GM12878 (cell line): Measurements from ENCODE around the gene PDZD2. TPM values are rescaled to one million over a fixed set of nuclear protein-coding genes. Genes with fewer than 3 reads are reported as not detected.

Experiments
- ATAC-seq: fragments of 200-7000 bp; cut with Tn5 transposase; 3 replicates; pipeline ENCODE4 v1.9.1; 2020; ENCODE audit warnings: mild to moderate bottlenecking, moderate library complexity
- BruUV-seq: library from RNA; stranded (reverse); fragments of 400-500 nt; replicated peaks from 2 replicates; lab custom pipeline; 2021; lab: Mats Ljungman, UMichigan
- CTCF ChIA-PET: fragments of 300-600 bp; sonication (Branson Sonifier 250); formaldehyde crosslinking; extraction: SDS; loops from one replicate; lab custom pipeline; 2021; ENCODE audit warnings: inconsistent platforms; lab: Yijun Ruan, JAX
- POLR2A ChIA-PET: fragments of 350-600 bp; formaldehyde crosslinking; extraction: SDS; loops from one replicate; lab custom pipeline; 2021; ENCODE audit warnings: inconsistent platforms; lab: Charles Lee
- RAD21 ChIA-PET: fragments of 300-600 bp; sonication (Branson Sonifier 250); formaldehyde crosslinking; loops from one replicate; lab custom pipeline; 2023; ENCODE audit warnings: antibody characterized with exemption; ENCODE audit not compliant: unreplicated experiment; lab: Charles Lee
- SMC1A ChIA-PET: fragments of 300-600 bp; sonication (Branson Sonifier 250); formaldehyde crosslinking; loops from one replicate; lab custom pipeline; 2023; ENCODE audit not compliant: unreplicated experiment, uncharacterized antibody; lab: Charles Lee
- DNase-seq: peaks from one replicate; pipeline ENCODE4 v3.0.0-alpha.2; 2011; ENCODE audit warnings: low read depth, low spot score
- FAIRE-seq: peaks from 3 replicates; lab custom pipeline; 2011; peaks lifted over from hg19 to GRCh38; lab: Jason Lieb, UNC
- H2AFZ ChIP-seq: 2 replicates; pipeline ENCODE4 v1.6.0; 2011; ENCODE audit warnings: low read depth, low read length, control low read depth; ENCODE audit not compliant: control insufficient read depth
- H3K27ac ChIP-seq: 2 replicates; pipeline ENCODE4 v1.5.1; 2011; ENCODE audit warnings: control low read depth; ENCODE audit not compliant: control insufficient read depth, insufficient read depth
- H3K27me3 ChIP-seq, 2 experiments: replicated peaks in 1 of 2; 2 replicates each; pipeline versions ENCODE4 v1.6.0 to v1.6.1; 2011; ENCODE audit warnings: low read length in 1 of 2; ENCODE audit not compliant: control insufficient read depth in 2 of 2, insufficient read depth in 2 of 2
- H3K36me3 ChIP-seq, 2 experiments: 2 replicates each; pipeline ENCODE4 v1.5.1; 2011; ENCODE audit warnings: low read length in 1 of 2; ENCODE audit not compliant: control insufficient read depth in 2 of 2, insufficient read depth in 2 of 2
- H3K4me1 ChIP-seq: 2 replicates; pipeline ENCODE4 v1.6.1; 2011; ENCODE audit warnings: mild to moderate bottlenecking, low read length, moderate library complexity, mixed read lengths; ENCODE audit not compliant: control insufficient read depth, insufficient read depth
- H3K4me2 ChIP-seq: 2 replicates; pipeline ENCODE4 v1.6.0; 2011; ENCODE audit warnings: control low read depth; ENCODE audit not compliant: control insufficient read depth, insufficient read depth
- H3K4me3 ChIP-seq: fragments of 200-600 bp; sonication (generic); 2 replicates; pipeline ENCODE4 v1.5.1; 2016
- H3K79me2 ChIP-seq: 2 replicates; pipeline ENCODE4 v1.6.0; 2011; ENCODE audit warnings: low read length; ENCODE audit not compliant: control insufficient read depth, insufficient read depth
- H3K9ac ChIP-seq: 2 replicates; pipeline ENCODE4 v1.8.0; 2011; ENCODE audit warnings: low read length, control low read depth, mixed read lengths; ENCODE audit not compliant: control insufficient read depth, insufficient read depth
- H3K9me3 ChIP-seq: replicated peaks from 3 replicates; pipeline ENCODE4 v1.5.1; 2011; ENCODE audit warnings: mild to moderate bottlenecking, low read length; ENCODE audit not compliant: control insufficient read depth, insufficient read depth
- H4K20me1 ChIP-seq: 2 replicates; pipeline ENCODE4 v1.6.0; 2011; ENCODE audit not compliant: control insufficient read depth, insufficient read depth
- ATF2 ChIP-seq: IDR thresholded peaks from 2 replicates; pipeline ENCODE4 v1.6.1; 2012; ENCODE audit warnings: low read length, inconsistent platforms
- ATF7 ChIP-seq: fragments of 450-650 bp; IDR thresholded peaks from 2 replicates; pipeline ENCODE4 v1.6.1; 2016; ENCODE audit warnings: low read depth, mild to moderate bottlenecking
- CREB1 ChIP-seq: IDR thresholded peaks from 2 replicates; pipeline ENCODE4 v1.6.1; 2012; ENCODE audit warnings: low read depth, mild to moderate bottlenecking, inconsistent platforms
- NBN ChIP-seq: fragments of 450-650 bp; IDR thresholded peaks from 2 replicates; pipeline ENCODE4 v1.6.1; 2016
- NR2C2 ChIP-seq: IDR thresholded peaks from 2 replicates; pipeline ENCODE4 v1.6.1; 2011; ENCODE audit warnings: borderline replicate concordance, low read depth; ENCODE audit not compliant: control insufficient read depth, insufficient read length
- SREBF2 ChIP-seq: IDR thresholded peaks from 2 replicates; pipeline ENCODE4 v1.6.1; 2012; ENCODE audit warnings: mild to moderate bottlenecking, low read length
- ZNF207 ChIP-seq: fragments of 450-650 bp; IDR thresholded peaks from 2 replicates; pipeline ENCODE4 v1.6.1; 2014; ENCODE audit warnings: antibody characterized with exemption, mild to moderate bottlenecking, borderline replicate concordance
- ZZZ3 ChIP-seq: IDR thresholded peaks from 2 replicates; pipeline ENCODE4 v1.6.1; 2011; ENCODE audit warnings: low read depth; ENCODE audit not compliant: control insufficient read depth, insufficient read length
- WGBS: methylation state at CpG from one replicate; pipeline ENCODE4 v1.1.6; 2016; ENCODE audit warnings: low lambda C conversion rate; ENCODE audit not compliant: insufficient replicate concordance, insufficient coverage; ENCODE audit errors: missing lambda C conversion rate; 5-methylcytosine and 5-hydroxymethylcytosine counted together
- in situ Hi-C: fragments of 300-500 bp; cut with MboI; formaldehyde crosslinking; loops from 9 replicates; pipeline ENCODE4 v1.14.3; 2018; ENCODE audit warnings: mixed read lengths
- intact Hi-C: fragments of 100-400 bp; cut with micrococcal nuclease; formaldehyde crosslinking; loops from one replicate; pipeline ENCODE4 v1.14.2; 2022; ENCODE audit not compliant: unreplicated experiment
- polyA plus RNA-seq, 11 experiments: library from polyadenylated mRNA; depleted of rRNA in 4 of 11; unstranded in 6 of 11; stranded (reverse) in 5 of 11; fragments of >200 nt; fragmentation: Nextera tagmentation in 4 of 11; fragmentation: Illumina TruSeq in 1 of 11; extraction: Ambion mirVana in 4 of 11; extraction: Trizol in 1 of 11; gene quantifications; 1 replicate in 1 of 11; 2 replicates in 10 of 11; pipeline versions ENCODE4 v1.2.1 to v1.2.3, GENCODE V29; 2011 to 2016; ENCODE audit warnings: inconsistent platforms in 2 of 11, missing spikeins in 2 of 11, low read depth in 1 of 11
- total RNA-seq, 4 experiments: library from RNA; depleted of rRNA in 3 of 4; stranded (reverse); fragments of >200 nt in 3 of 4; fragmentation: Illumina TruSeq in 1 of 4; extraction: Trizol in 1 of 4; gene quantifications; 2 replicates each; pipeline versions ENCODE4 v1.2.1 to v1.2.3, GENCODE V29; 2013 to 2021

PDZD2 gene
- total and polyA plus RNA-seq, 10 of the 15 experiments (the other 5 are each of a cell fraction or from before 2014, with no cell fraction given): 0.01 to 0.58 (median 0.29) TPM; not detected in 3

GRCh38 chr5:32002755-32003154, 363.8 kb downstream of the PDZD2 start:
- CTCF ChIA-PET: no interaction called here
- Histone ChIP-seq H4K20me1 (no peaks in the 10 kb centered on the region), H2AFZ (no peak overlapping the region), H3K4me1 (no peaks in the 10 kb centered on the region), H3K36me3 (no peaks in the 10 kb centered on the region), H3K79me2 (no peaks in the 10 kb centered on the region), H3K9me3 (no peaks in the 10 kb centered on the region; the same call in 2 of the 3 replicates), H3K9ac (no peak overlapping the region), H3K4me2 (no peak overlapping the region), H3K27ac (no peak overlapping the region), H3K27me3 (no peaks in the 10 kb centered on the region), H3K4me3 (no peak overlapping the region)
- RAD21 ChIA-PET: no interaction called here
- no peak for ATAC-seq
- SMC1A ChIA-PET: no interaction called here
- intact Hi-C loops: no loop called here
- in situ Hi-C loops: no loop called here
- POLR2A ChIA-PET: no interaction called here
- peak; percentile 41 for TF ChIP-seq NR2C2
- TF ChIP-seq ZZZ3: no peak
- no peak for TF ChIP-seq NBN
- no peak for TF ChIP-seq ATF7
- no peak for TF ChIP-seq CREB1
- 13% methylated on average over 1 of the region's 3 CpGs for WGBS
- peak; percentile 38 for FAIRE-seq
- BruUV-seq: no TSS peak
- no peak for DNase-seq

GRCh38 chr5:32003981-32004380, 365.1 kb downstream of the PDZD2 start:
- TF ChIP-seq ATF2: no peak
- no peak for TF ChIP-seq ZNF207
- no peak for TF ChIP-seq SREBF2
- ChIA-PET POLR2A (no interaction called here), CTCF (no interaction called here), SMC1A (no interaction called here), RAD21 (interaction anchor here (1.6 kb wide), 1 partner anchor 73 kb away, joined by 4 read pairs; no protein-coding TSS in a partner anchor)
- FAIRE-seq: no peak
- Histone ChIP-seq H3K9me3 (no peaks in the 10 kb centered on the region), H2AFZ (no peak overlapping the region), H3K36me3 (no peaks in the 10 kb centered on the region), H3K4me1 (no peaks in the 10 kb centered on the region), H4K20me1 (no peaks in the 10 kb centered on the region), H3K79me2 (no peaks in the 10 kb centered on the region), H3K9ac (no peak overlapping the region), H3K27me3 (no peaks in the 10 kb centered on the region), H3K4me2 (no peak overlapping the region), H3K27ac (no peak overlapping the region), H3K4me3 (no peak overlapping the region)
- intact Hi-C loops: no loop called here
- in situ Hi-C loops: no loop called here
- 33% methylated on average over 4 of the region's 4 CpGs for whole genome bisulfite sequencing
- no peak for DNase-seq
- no TSS peak for BruUV-seq
- ATAC-seq: 0 out of 3 replicates have a peak, but pooled peaks have one; percentile 13
